HL-60 (cell line): Measurements from ENCODE around the gene OR10H3.

Experiments
- POLR2AphosphoS5 ChIP-seq: IDR thresholded peaks from 2 replicates; pipeline ENCODE4 v1.6.1; 2012; ENCODE audit warnings: low read depth
- TF ChIP-seq, protein P1 (sequence below): IDR thresholded peaks from one replicate; pipeline ENCODE4 v1.5.1; 2011; ENCODE audit warnings: low read length, control low read depth, inconsistent platforms; ENCODE audit not compliant: insufficient read depth
- TF ChIP-seq, protein P2 (sequence below): IDR thresholded peaks from 2 replicates; pipeline ENCODE4 v1.6.1; 2012; ENCODE audit warnings: low read depth; ENCODE audit not compliant: insufficient replicate concordance

DNA sequence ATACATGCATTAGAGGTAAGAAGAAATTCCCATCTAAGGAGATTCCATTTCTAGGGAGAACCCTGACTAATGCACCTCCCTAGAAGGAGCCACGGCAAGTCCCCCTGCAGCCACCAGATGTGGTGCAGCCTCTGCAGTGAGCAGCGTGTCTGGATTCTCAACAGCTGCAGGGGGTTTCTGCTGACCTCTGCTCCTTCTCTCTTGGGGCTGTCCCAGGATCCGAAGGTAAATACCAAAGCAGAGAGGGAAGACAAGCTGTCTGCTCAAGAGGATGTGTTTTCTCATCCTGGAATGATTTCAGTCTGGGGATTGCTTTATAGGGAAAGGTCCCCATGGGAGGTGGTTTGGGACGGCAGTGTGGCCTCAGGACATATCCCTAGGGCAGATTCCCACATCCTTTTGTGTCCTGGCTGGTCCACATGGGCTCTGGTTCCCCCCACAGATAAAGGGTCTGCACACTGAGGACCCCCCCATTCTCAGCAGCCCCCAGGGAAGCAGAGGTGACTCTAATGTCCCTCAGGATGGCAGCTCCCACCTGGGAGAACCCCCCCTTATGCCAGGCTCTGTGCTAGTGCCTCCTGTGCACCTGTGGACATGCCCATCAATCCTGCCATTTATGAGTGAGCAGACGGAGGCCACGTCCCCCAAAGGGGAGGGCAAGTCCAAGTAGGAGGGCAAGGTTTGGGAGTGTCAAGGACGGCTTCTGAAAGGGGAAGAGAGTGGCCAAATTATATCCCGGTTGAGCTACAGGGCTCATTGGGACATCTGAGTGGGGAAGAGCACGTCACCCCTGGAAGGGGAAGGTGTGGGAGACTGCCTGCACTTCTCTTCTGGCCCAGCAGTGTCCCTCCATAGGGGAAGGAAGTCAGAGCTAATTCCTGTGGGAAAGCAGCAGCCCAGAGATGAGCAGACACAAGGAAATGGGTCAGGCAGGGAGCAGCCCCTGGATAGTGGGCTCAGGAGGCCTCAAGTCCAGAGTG is 39.5 kb downstream of the OR10H3 start:
- TF ChIP-seq, protein P1, sequence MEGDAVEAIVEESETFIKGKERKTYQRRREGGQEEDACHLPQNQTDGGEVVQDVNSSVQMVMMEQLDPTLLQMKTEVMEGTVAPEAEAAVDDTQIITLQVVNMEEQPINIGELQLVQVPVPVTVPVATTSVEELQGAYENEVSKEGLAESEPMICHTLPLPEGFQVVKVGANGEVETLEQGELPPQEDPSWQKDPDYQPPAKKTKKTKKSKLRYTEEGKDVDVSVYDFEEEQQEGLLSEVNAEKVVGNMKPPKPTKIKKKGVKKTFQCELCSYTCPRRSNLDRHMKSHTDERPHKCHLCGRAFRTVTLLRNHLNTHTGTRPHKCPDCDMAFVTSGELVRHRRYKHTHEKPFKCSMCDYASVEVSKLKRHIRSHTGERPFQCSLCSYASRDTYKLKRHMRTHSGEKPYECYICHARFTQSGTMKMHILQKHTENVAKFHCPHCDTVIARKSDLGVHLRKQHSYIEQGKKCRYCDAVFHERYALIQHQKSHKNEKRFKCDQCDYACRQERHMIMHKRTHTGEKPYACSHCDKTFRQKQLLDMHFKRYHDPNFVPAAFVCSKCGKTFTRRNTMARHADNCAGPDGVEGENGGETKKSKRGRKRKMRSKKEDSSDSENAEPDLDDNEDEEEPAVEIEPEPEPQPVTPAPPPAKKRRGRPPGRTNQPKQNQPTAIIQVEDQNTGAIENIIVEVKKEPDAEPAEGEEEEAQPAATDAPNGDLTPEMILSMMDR, result no peak
- TF ChIP-seq, protein P2, sequence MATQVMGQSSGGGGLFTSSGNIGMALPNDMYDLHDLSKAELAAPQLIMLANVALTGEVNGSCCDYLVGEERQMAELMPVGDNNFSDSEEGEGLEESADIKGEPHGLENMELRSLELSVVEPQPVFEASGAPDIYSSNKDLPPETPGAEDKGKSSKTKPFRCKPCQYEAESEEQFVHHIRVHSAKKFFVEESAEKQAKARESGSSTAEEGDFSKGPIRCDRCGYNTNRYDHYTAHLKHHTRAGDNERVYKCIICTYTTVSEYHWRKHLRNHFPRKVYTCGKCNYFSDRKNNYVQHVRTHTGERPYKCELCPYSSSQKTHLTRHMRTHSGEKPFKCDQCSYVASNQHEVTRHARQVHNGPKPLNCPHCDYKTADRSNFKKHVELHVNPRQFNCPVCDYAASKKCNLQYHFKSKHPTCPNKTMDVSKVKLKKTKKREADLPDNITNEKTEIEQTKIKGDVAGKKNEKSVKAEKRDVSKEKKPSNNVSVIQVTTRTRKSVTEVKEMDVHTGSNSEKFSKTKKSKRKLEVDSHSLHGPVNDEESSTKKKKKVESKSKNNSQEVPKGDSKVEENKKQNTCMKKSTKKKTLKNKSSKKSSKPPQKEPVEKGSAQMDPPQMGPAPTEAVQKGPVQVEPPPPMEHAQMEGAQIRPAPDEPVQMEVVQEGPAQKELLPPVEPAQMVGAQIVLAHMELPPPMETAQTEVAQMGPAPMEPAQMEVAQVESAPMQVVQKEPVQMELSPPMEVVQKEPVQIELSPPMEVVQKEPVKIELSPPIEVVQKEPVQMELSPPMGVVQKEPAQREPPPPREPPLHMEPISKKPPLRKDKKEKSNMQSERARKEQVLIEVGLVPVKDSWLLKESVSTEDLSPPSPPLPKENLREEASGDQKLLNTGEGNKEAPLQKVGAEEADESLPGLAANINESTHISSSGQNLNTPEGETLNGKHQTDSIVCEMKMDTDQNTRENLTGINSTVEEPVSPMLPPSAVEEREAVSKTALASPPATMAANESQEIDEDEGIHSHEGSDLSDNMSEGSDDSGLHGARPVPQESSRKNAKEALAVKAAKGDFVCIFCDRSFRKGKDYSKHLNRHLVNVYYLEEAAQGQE, result no peak
- TF ChIP-seq POLR2AphosphoS5, result no peak
